Activated T-cell treated with anti-CD3 and anti-CD28 coated beads, Interleukin-2, amount 50 U/mL, for 4 hours (primary cell): ENCODE results near the gene NECTIN2. TPM values are rescaled to one million over a fixed set of nuclear protein-coding genes. Genes with fewer than 3 reads are reported as not detected.
"Not testable (repeated sequence)": the region's sequence is repeated elsewhere in the genome, so short reads cannot be mapped to it uniquely, and the experiment has no call there.

Source experiments
- ATAC-seq, 2 donors: fragments of 200-7000 bp; cut with Tn5 transposase; one replicate each; pipeline ENCODE4 v1.10.0; 2021
- DNase-seq: peaks from one replicate; pipeline ENCODE4 v3.0.0-alpha.2; 2020
- H3K27me3 Mint-ChIP-seq: one replicate; pipeline ENCODE4 v1.8.0; 2021; ENCODE audit warnings: low read depth, mixed read lengths
- H3K36me3 Mint-ChIP-seq: one replicate; pipeline ENCODE4 v1.8.0; 2022; ENCODE audit warnings: mixed read lengths; ENCODE audit not compliant: insufficient read depth
- H3K4me1 Mint-ChIP-seq: one replicate; pipeline ENCODE4 v1.8.0; 2021; ENCODE audit warnings: low read depth, mixed read lengths
- H3K4me3 Mint-ChIP-seq: one replicate; pipeline ENCODE4 v1.8.0; 2021; ENCODE audit warnings: mild to moderate bottlenecking, moderate library complexity, mixed read lengths
- H3K9me3 Mint-ChIP-seq: one replicate; pipeline ENCODE4 v1.8.0; 2021; ENCODE audit warnings: mixed read lengths
- total RNA-seq, 3 donors: library from RNA; stranded (reverse); gene quantifications; one replicate each; pipeline ENCODE4 v1.2.1, GENCODE V29; 2021

Gene NECTIN2
- total RNA-seq, 3 donors from 2014 or later: 0.66 to 1.4 (median 1.3) TPM

- Mint-ChIP-seq H3K36me3 (no peaks in the 10 kb centered on the region), H3K9me3 (no peaks in the 10 kb centered on the region), H3K4me3 (no peak overlapping the region), H3K4me1 (no peaks in the 10 kb centered on the region), H3K27me3 (peaks cover 3% of the 10 kb centered on the region)
- DNase-seq (no peak), ATAC-seq (no peak)
These were observed 21.3 kb upstream of the NECTIN2 start for GRCh38 chr19:44824761-44825160.

DNA sequence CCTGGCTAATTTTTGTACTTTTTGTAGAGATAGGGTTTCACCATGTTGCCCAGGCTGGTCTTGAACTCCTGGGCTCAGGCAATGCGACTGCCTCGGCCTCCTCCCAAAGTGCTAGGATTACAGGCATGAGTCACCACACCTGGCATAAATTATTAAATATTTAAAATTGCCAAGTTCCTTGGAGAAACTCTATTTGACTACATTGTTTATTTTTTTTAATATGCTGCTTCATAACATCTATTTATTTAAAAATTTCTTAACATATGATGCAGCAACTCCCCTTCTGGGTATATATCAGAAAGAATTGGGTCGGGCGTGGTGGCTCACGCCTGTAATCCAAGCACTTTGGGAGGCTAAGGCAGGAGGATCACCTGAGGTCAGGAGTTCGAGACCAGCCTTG is 13.2 kb upstream of the NECTIN2 start:
- DNase-seq, H3K9me3 Mint-ChIP-seq, H3K4me3 Mint-ChIP-seq, H3K36me3 Mint-ChIP-seq, H3K27me3 Mint-ChIP-seq, ATAC-seq, H3K4me1 Mint-ChIP-seq: not testable (repeated sequence)

DNA sequence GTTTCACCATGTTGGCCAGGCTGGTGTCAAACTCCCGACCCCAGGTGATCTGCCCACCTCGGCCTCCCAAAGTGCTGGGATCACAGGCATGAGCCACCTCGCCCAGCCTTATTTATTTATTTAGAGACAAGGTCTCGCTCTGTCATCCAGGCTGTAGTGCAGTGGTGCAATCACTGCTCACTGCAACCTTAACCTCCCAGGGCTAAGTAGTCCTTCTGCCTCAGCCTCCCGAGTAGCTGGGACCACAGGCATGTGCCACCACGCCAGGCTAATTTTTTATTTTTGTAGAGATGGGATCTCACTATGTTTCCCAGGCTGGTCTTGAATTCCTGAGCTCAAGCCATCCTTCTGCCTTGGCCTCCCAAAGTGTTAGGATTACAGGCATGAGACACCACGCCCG is 11.7 kb upstream of the NECTIN2 start:
- not testable (repeated sequence) for DNase-seq, ATAC-seq, H3K36me3 Mint-ChIP-seq, H3K4me3 Mint-ChIP-seq, H3K27me3 Mint-ChIP-seq, H3K4me1 Mint-ChIP-seq, H3K9me3 Mint-ChIP-seq

- Mint-ChIP-seq H3K9me3 (no peaks in the 10 kb centered on the region), H3K36me3 (no peaks in the 10 kb centered on the region), H3K4me1 (peaks cover 7% of the 10 kb centered on the region), H3K27me3 (peaks cover 5% of the 10 kb centered on the region), H3K4me3 (no peak overlapping the region)
- ATAC-seq: no peak
- no peak for DNase-seq
These were observed 6.8 kb upstream of the NECTIN2 start for GRCh38 chr19:44839276-44839675.

DNA sequence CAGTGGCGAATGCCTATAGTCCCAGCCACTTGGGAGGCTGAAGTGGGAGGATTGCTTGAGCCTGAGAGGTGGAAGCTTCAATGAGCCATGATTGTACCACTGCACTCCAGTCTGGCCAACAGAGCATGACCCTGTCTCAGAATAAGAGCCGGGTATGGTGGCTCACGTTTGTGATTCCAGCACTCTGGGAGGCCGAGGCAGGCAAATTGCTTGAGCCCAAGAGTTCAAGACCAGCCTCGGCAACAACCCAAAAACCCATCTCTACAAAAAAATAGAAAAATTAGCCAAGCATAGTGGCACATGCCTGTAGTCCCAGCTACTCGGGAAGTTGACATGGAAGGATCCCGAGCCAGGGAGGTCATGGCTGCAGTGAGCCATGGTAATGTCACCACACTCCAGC is 5.3 kb upstream of the NECTIN2 start:
- H3K4me3 Mint-ChIP-seq: no peak overlapping the region

GRCh38 chr19:44841231-44841630 is 4.9 kb upstream of the NECTIN2 start:
- ATAC-seq (no peak), DNase-seq (no peak)
- peaks cover 19% of the 10 kb centered on the region for H3K4me1 Mint-ChIP-seq
- H3K4me3 Mint-ChIP-seq: no peak overlapping the region
- peaks cover 6% of the 10 kb centered on the region for H3K27me3 Mint-ChIP-seq
- no peaks in the 10 kb centered on the region for H3K9me3 Mint-ChIP-seq
- no peaks in the 10 kb centered on the region for H3K36me3 Mint-ChIP-seq

More for the DNA sequence above, 5.3 kb upstream of the NECTIN2 start:
- peaks cover 6% of the 10 kb centered on the region for H3K27me3 Mint-ChIP-seq
- H3K4me1 Mint-ChIP-seq: peaks cover 17% of the 10 kb centered on the region
- ATAC-seq: no peak
- no peak for DNase-seq
- no peaks in the 10 kb centered on the region for H3K36me3 Mint-ChIP-seq
- no peaks in the 10 kb centered on the region for H3K9me3 Mint-ChIP-seq

DNA sequence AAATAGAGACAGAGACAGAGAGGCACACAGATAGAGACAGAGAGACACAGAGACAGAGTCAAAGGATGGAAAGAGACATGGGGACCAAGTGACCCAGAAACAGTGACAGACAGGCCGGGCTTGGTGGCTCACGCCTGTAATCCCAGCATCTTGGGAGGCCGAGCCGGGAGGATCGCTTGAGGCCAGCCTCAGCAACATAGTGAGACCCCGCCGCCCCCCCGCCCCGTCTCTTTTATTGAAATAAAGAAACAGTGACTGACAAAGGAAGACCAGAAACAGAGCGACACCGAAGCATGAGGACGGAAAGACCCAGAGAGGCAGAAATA is 848 bp upstream of the NECTIN2 start:
- Mint-ChIP-seq H3K9me3 (no peaks in the 10 kb centered on the region), H3K4me1 (peaks cover 30% of the 10 kb centered on the region), H3K36me3 (no peaks in the 10 kb centered on the region), H3K27me3 (peaks cover 14% of the 10 kb centered on the region), H3K4me3 (peak overlapping the region; percentile 89)
- DNase-seq (no peak), ATAC-seq (no peak)

GRCh38 chr19:44846455-44847143 is 502 bp downstream of the NECTIN2 start:
- peaks cover 18% of the 10 kb centered on the region for H3K27me3 Mint-ChIP-seq
- H3K4me3 Mint-ChIP-seq: peak overlapping the region; percentile 74
- H3K36me3 Mint-ChIP-seq: no peaks in the 10 kb centered on the region
- ATAC-seq (no peak), DNase-seq (no peak)
- peaks cover 26% of the 10 kb centered on the region for H3K4me1 Mint-ChIP-seq
- H3K9me3 Mint-ChIP-seq: no peaks in the 10 kb centered on the region

- Mint-ChIP-seq H3K36me3 (no peaks in the 10 kb centered on the region), H3K4me3 (peak overlapping the region; percentile 74), H3K27me3 (peaks cover 18% of the 10 kb centered on the region), H3K9me3 (no peaks in the 10 kb centered on the region), H3K4me1 (peaks cover 23% of the 10 kb centered on the region)
- ATAC-seq (no peak), DNase-seq (no peak)
These were observed 1.3 kb downstream of the NECTIN2 start for GRCh38 chr19:44847144-44848035.

DNA sequence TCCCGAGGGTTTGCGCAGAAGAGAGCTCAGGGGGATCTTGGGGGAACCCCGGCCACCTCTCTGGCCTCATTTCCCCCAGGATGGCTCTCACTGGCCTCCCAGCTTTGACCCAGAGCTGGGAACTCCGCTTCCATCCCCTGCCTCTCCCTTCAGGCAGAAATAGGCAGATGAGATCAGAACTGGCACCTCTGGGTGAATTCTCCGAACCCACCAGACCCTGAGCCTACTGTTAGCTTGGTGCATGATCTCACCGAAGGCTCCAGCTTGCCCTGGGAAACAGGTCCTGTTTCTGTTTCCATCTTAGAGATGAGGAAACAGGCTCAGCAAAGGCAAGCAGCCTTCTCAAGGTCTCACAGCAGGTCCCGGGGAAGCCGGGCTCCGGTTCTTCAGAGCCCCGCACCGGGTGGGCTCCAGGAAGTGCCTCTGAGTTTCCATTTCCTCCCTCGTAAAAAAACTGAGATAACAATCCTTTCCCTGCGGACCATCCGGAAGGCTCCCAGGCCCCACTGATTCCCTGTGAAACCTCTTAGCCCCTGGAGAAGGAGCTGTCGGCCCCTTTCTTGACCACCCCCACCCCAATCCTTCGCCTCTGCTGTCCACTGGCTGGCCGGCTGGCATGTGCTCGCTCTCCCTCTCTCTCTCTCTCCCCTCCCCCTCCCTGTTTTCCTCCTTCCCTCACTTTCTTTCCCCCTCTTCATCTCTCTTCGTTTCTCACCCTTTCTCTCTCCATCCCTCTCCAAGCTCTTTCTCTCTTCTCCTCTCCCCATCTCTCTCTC is 2.1 kb downstream of the NECTIN2 start:
- no peak for ATAC-seq
- H3K9me3 Mint-ChIP-seq: no peaks in the 10 kb centered on the region
- no peak for DNase-seq
- no peaks in the 10 kb centered on the region for H3K36me3 Mint-ChIP-seq
- peaks cover 18% of the 10 kb centered on the region for H3K27me3 Mint-ChIP-seq
- H3K4me1 Mint-ChIP-seq: peaks cover 23% of the 10 kb centered on the region
- H3K4me3 Mint-ChIP-seq: no peak overlapping the region

GRCh38 chr19:44848812-44849447 is 2.8 kb downstream of the NECTIN2 start:
- ATAC-seq (no peak), DNase-seq (no peak)
- H3K27me3 Mint-ChIP-seq: peaks cover 18% of the 10 kb centered on the region
- peaks cover 23% of the 10 kb centered on the region for H3K4me1 Mint-ChIP-seq
- no peak overlapping the region for H3K4me3 Mint-ChIP-seq
- H3K36me3 Mint-ChIP-seq: no peaks in the 10 kb centered on the region
- H3K9me3 Mint-ChIP-seq: no peaks in the 10 kb centered on the region

- H3K9me3 Mint-ChIP-seq: no peaks in the 10 kb centered on the region
- ATAC-seq (no peak), DNase-seq (no peak)
- H3K27me3 Mint-ChIP-seq: peaks cover 12% of the 10 kb centered on the region
- H3K4me3 Mint-ChIP-seq: no peak overlapping the region
- no peaks in the 10 kb centered on the region for H3K36me3 Mint-ChIP-seq
- peaks cover 14% of the 10 kb centered on the region for H3K4me1 Mint-ChIP-seq
These were observed 4.6 kb downstream of the NECTIN2 start for GRCh38 chr19:44850641-44851109.

DNA sequence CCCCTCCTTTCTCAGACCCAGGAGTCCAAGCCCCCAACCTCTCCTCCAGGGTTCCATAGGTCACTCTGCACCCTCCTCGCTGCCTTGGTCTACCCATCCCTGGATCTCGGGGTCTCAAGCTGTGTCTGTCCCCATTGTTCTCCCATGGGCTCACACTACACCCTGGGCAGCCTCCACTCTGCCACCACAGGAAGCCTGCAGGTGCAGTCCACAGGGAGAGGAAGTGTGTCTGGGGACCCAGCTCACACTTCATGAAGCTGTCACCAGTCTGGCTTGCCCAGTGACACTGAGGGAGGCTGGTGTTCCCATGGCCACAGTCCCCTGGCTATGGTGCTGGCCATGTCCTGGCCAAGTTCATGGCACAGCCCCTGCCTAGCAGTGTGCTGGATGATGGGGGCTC is 5.3 kb downstream of the NECTIN2 start:
- H3K27me3 Mint-ChIP-seq: peaks cover 12% of the 10 kb centered on the region
- H3K4me3 Mint-ChIP-seq: no peak overlapping the region
- ATAC-seq (no peak), DNase-seq (no peak)
- peaks cover 11% of the 10 kb centered on the region for H3K4me1 Mint-ChIP-seq
- no peaks in the 10 kb centered on the region for H3K9me3 Mint-ChIP-seq
- H3K36me3 Mint-ChIP-seq: no peaks in the 10 kb centered on the region

DNA sequence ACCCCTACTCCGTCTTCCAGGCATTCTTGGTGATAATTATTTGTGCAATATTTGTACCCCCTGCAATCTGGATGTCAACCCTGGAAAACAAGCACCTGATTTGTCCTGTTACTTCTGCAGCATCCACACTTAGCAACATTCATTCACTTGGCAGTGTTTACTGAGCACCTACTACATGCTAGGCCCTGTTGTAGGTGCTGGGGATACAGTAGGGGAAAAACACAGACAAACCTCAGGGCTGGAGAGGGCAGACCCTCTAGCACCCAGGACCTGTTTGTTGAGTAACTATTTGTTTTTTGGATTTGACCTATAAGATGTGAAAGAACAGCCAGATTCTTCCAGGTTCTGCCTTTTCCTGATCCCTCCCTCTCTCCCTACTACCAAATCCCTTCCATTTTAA is 9.5 kb downstream of the NECTIN2 start:
- no peak for DNase-seq
- H3K27me3 Mint-ChIP-seq: peaks cover 6% of the 10 kb centered on the region
- no peak for ATAC-seq
- H3K4me3 Mint-ChIP-seq: no peak overlapping the region
- H3K36me3 Mint-ChIP-seq: no peaks in the 10 kb centered on the region
- no peaks in the 10 kb centered on the region for H3K9me3 Mint-ChIP-seq
- H3K4me1 Mint-ChIP-seq: no peaks in the 10 kb centered on the region
